ENCODE measurements around the gene GRM4.

The GRM4 gene

GRCh38 chr6:34025112-34025807, 120.6 kb downstream of the GRM4 start:
- no peak for DNase-seq
- peaks cover 0 to 61% of the 10 kb centered on the region in 2 donors for H3K27me3 ChIP-seq

DNA sequence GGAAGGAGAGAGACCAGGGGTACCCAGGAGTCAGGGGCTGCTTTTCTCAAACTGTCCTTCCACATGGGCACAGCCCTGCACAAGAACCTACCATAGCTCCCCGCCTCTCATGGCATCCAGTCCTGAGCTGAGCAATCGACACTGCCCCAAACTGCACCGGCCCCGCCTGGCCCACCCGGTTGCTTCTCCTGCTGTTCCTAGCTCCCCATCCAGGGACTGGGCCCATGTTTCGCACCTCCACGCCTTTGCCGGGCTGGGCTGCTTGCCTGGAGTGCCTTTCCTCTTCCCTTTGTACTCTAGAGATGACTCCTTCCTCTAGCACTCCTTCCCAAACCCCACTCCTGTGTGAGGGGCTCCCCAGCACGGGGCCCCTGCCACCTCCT, 123.0 kb downstream of the GRM4 start:
- intact Hi-C loops (cut with DNase I; ENCODE audit: low total_unique reads): loop anchor here (10.0 kb wide), 1 partner anchor 258 kb away; no protein-coding TSS in a partner anchor
- no peak for DNase-seq
- peaks cover 0 to 66% of the 10 kb centered on the region in 2 donors for H3K27me3 ChIP-seq
- H3K4me3 ChIP-seq: no peak overlapping the region
- no peaks in the 10 kb centered on the region for H3K36me3 ChIP-seq
- no peak for TF ChIP-seq CTCF (IDR thresholded peaks at IDR 0.05)
- no peaks in the 10 kb centered on the region for H3K9me3 ChIP-seq
- H3K27ac ChIP-seq: no peak overlapping the region
- no peaks in the 10 kb centered on the region for H3K4me1 ChIP-seq

More at GRCh38 chr6:34025112-34025807, 120.6 kb downstream of the GRM4 start:
- Histone ChIP-seq H3K36me3 (no peaks in the 10 kb centered on the region), H3K4me1 (no peaks in the 10 kb centered on the region), H3K27ac (no peak overlapping the region), H3K9me3 (no peaks in the 10 kb centered on the region), H3K4me3 (no peak overlapping the region)
- no peak for TF ChIP-seq CTCF (IDR thresholded peaks at IDR 0.05)
- intact Hi-C loops (cut with DNase I; ENCODE audit: low total_unique reads): loop anchor here (10.0 kb wide), 1 partner anchor 260 kb away; no protein-coding TSS in a partner anchor

- no peak overlapping the region for H3K4me3 ChIP-seq
- no peaks in the 10 kb centered on the region for H3K4me1 ChIP-seq
- H3K27me3 ChIP-seq: peaks cover 0 to 61% of the 10 kb centered on the region in 2 donors
- H3K36me3 ChIP-seq: no peaks in the 10 kb centered on the region
- intact Hi-C loops (cut with DNase I; ENCODE audit: low total_unique reads): loop anchor here (10.0 kb wide), 1 partner anchor 258 kb away; no protein-coding TSS in a partner anchor
- H3K27ac ChIP-seq: no peak overlapping the region
- TF ChIP-seq CTCF (IDR thresholded peaks at IDR 0.05): no peak
- no peaks in the 10 kb centered on the region for H3K9me3 ChIP-seq
- DNase-seq: no peak
Measured at GRCh38 chr6:34022250-34022872, 123.5 kb downstream of the GRM4 start.

DNA sequence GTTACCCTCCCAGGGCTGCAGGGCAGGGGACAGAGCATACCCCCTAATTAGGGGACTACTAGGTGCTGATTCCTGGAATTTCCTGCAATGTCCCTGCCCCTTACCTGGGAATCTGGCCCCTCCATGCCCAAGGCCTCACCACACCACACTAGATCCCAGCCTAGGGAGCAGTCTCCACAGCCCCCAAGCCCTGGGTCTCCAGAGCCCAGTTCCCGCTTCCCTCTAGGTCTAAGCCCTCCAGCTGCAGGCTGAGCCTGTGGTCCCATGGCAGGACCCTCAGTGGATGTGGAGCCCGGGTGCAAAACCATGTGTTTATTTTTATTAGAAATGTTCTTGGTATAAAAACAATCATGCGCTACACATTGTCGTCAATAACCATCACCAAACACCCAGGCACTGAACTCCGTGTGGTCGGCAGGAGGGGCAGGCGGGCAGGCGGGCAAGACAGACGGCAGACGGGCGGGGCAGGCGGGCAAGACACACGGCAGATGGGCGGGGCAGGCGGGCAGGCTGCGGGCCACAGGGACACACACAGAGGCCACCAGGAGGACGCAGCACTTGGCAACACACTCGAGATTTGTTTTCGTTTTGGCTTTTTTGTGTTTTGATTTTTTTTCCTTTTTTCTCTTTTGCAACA, 124.2 kb downstream of the GRM4 start:
- TF ChIP-seq CTCF (IDR thresholded peaks at IDR 0.05): no peak
- H3K27ac ChIP-seq: no peak overlapping the region
- H3K4me1 ChIP-seq: no peaks in the 10 kb centered on the region
- peaks cover 0 to 54% of the 10 kb centered on the region in 2 donors for H3K27me3 ChIP-seq
- no peak overlapping the region for H3K4me3 ChIP-seq
- no peaks in the 10 kb centered on the region for H3K9me3 ChIP-seq
- H3K36me3 ChIP-seq: no peaks in the 10 kb centered on the region
- DNase-seq: no peak
- intact Hi-C loops (cut with DNase I; ENCODE audit: low total_unique reads): loop anchor here (10.0 kb wide), 1 partner anchor 257 kb away; no protein-coding TSS in a partner anchor

DNA sequence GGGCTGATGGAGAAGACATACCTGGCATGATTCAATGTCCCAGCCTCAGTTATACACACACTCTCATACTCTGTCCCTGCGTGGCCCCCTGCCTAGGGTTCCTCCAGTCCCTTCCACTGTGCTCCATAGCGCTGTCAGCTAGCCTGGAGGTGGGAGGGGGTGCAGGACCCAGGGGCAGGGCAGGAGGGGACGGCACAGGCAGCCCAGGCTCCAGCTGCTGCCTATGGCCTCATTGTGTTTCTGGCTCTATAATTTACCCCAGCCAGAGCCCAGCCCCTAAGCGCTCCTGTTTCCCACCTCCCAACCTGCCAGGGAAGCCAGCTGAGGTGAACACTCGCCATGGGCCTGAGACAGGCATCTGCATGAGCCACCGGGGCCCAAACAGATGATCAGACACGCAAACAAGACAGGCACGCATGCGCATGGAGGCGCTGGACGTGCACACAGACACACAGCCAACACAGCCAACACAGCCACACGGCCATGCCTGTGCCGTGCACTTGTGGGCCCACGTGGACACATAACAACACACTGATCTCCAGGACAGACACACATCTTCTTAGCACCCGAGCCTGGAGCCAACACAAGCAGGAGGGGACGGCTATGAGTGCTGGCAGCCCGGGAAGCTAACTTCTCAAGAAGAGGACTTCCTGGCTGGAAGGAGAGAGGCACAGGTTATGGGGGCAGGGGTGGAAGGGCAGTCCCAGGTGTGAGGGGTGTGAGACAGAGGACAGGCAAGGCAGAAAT, 124.9 kb downstream of the GRM4 start:
- H3K27me3 ChIP-seq: peaks cover 0 to 47% of the 10 kb centered on the region in 2 donors
- H3K36me3 ChIP-seq: no peaks in the 10 kb centered on the region
- TF ChIP-seq CTCF (IDR thresholded peaks at IDR 0.05): no peak
- H3K4me1 ChIP-seq: no peaks in the 10 kb centered on the region
- intact Hi-C loops (cut with DNase I; ENCODE audit: low total_unique reads): loop anchor here (10.0 kb wide), 1 partner anchor 256 kb away; no protein-coding TSS in a partner anchor
- DNase-seq: no peak
- H3K9me3 ChIP-seq: no peaks in the 10 kb centered on the region
- H3K27ac ChIP-seq: no peak overlapping the region
- no peak overlapping the region for H3K4me3 ChIP-seq
